Stimulated activated naive B cell treated with anti-CD40 and anti-IgM and Interleukin-4, amounts not matched to agents 10 μg/mL and 1 μg/mL and 100 μg/mL, for 72 hours (primary cell): ENCODE measurements around the gene CORO2B.

Experiments used
- ATAC-seq, 2 donors: fragments of 150-1000 bp; cut with Tn5 transposase; replicated peaks; 2 replicates each; pipeline ENCODE4 v1.10.0; 2021; ENCODE audit warnings: moderate library complexity in 1 of 2
- DNase-seq: peaks from one replicate; pipeline ENCODE4 v3.0.0; 2021
- H3K27ac Mint-ChIP-seq: one replicate; pipeline ENCODE4 v1.8.0; 2022; ENCODE audit warnings: mild to moderate bottlenecking, mixed read lengths
- H3K27me3 Mint-ChIP-seq, 2 donors: one replicate each; pipeline ENCODE4 v1.8.0; 2022; ENCODE audit warnings: mixed read lengths in 2 of 2
- H3K36me3 Mint-ChIP-seq, 2 donors: one replicate each; pipeline ENCODE4 v1.8.0; 2022; ENCODE audit warnings: mixed read lengths in 2 of 2, mild to moderate bottlenecking in 1 of 2
- H3K4me1 Mint-ChIP-seq, 2 donors: one replicate each; pipeline ENCODE4 v1.8.0; 2022; ENCODE audit warnings: mixed read lengths in 2 of 2, mild to moderate bottlenecking in 1 of 2
- H3K4me3 Mint-ChIP-seq, 2 donors: one replicate each; pipeline ENCODE4 v1.8.0; 2022; ENCODE audit warnings: mild to moderate bottlenecking in 2 of 2, mixed read lengths in 2 of 2, moderate library complexity in 1 of 2
- H3K9me3 Mint-ChIP-seq, 2 donors: one replicate each; pipeline ENCODE4 v1.8.0; 2022; ENCODE audit warnings: mixed read lengths in 2 of 2, mild to moderate bottlenecking in 1 of 2

The CORO2B gene

GRCh38 chr15:68550498-68551295, 28.1 kb upstream of the CORO2B start:
- Mint-ChIP-seq H3K27ac (no peak overlapping the region), H3K36me3 (no peaks in the 10 kb centered on the region), H3K9me3 (no peaks in the 10 kb centered on the region), H3K27me3 (peaks cover 40 to 50% of the 10 kb centered on the region in 2 donors), H3K4me1 (peaks cover 6 to 7% of the 10 kb centered on the region in 2 donors), H3K4me3 (no peak overlapping the region)
- peak; percentile 24 for DNase-seq
- ATAC-seq: peak; percentile 52 to 62

GRCh38 chr15:68551296-68551635, 27.5 kb upstream of the CORO2B start:
- Mint-ChIP-seq H3K4me1 (peaks cover 6 to 7% of the 10 kb centered on the region in 2 donors), H3K9me3 (no peaks in the 10 kb centered on the region), H3K27me3 (peaks cover 43 to 52% of the 10 kb centered on the region in 2 donors), H3K4me3 (no peak overlapping the region), H3K27ac (no peak overlapping the region), H3K36me3 (no peaks in the 10 kb centered on the region)
- DNase-seq: no peak
- no peak for ATAC-seq

DNA sequence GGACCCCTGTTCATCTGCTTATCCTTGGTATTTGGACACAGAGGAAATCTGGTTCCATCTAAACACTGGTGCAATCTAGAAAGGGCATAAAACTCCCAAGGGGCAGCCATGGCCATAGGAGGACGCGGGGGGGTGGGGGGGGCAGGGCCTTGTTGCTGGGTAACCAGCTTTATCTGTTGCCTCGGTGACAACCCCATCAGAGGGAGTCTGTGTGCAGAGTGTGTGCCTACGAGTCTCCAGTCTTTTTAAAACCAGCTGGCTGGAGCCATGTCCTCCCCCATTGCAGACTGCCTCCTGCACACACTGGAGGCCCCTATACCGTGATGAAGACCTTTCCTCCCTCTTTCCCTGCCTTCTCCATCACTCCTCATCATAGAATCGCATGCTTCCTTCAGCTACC, 26.4 kb upstream of the CORO2B start:
- H3K4me3 Mint-ChIP-seq: no peak overlapping the region
- H3K27me3 Mint-ChIP-seq: peaks cover 43 to 52% of the 10 kb centered on the region in 2 donors
- no peak for DNase-seq
- H3K9me3 Mint-ChIP-seq: no peaks in the 10 kb centered on the region
- ATAC-seq: no peak
- no peaks in the 10 kb centered on the region for H3K36me3 Mint-ChIP-seq
- H3K4me1 Mint-ChIP-seq: peaks cover 6 to 7% of the 10 kb centered on the region in 2 donors
- no peak overlapping the region for H3K27ac Mint-ChIP-seq

- ATAC-seq: no peak
- peaks cover 6 to 7% of the 10 kb centered on the region in 2 donors for H3K4me1 Mint-ChIP-seq
- H3K27me3 Mint-ChIP-seq: peaks cover 46 to 52% of the 10 kb centered on the region in 2 donors
- H3K36me3 Mint-ChIP-seq: no peaks in the 10 kb centered on the region
- no peak overlapping the region for H3K27ac Mint-ChIP-seq
- no peak overlapping the region for H3K4me3 Mint-ChIP-seq
- DNase-seq: no peak
- no peaks in the 10 kb centered on the region for H3K9me3 Mint-ChIP-seq
Observed at GRCh38 chr15:68552773-68553172, 26.0 kb upstream of the CORO2B start.

- peaks cover 6 to 9% of the 10 kb centered on the region in 2 donors for H3K4me1 Mint-ChIP-seq
- H3K27ac Mint-ChIP-seq: no peak overlapping the region
- peaks cover 50 to 55% of the 10 kb centered on the region in 2 donors for H3K27me3 Mint-ChIP-seq
- H3K9me3 Mint-ChIP-seq: no peaks in the 10 kb centered on the region
- no peak overlapping the region for H3K4me3 Mint-ChIP-seq
- DNase-seq (no peak), ATAC-seq (peak in 1 of 2 donors; percentile 6)
- H3K36me3 Mint-ChIP-seq: no peaks in the 10 kb centered on the region
Observed at GRCh38 chr15:68553314-68553993, 25.3 kb upstream of the CORO2B start.

- ATAC-seq: peak; percentile 55 to 67
- H3K4me3 Mint-ChIP-seq: no peak overlapping the region
- peaks cover 13 to 15% of the 10 kb centered on the region in 2 donors for H3K4me1 Mint-ChIP-seq
- no peak overlapping the region for H3K27ac Mint-ChIP-seq
- H3K9me3 Mint-ChIP-seq: no peaks in the 10 kb centered on the region
- peak; percentile 46 for DNase-seq
- H3K27me3 Mint-ChIP-seq: peaks cover 56 to 58% of the 10 kb centered on the region in 2 donors
- H3K36me3 Mint-ChIP-seq: no peaks in the 10 kb centered on the region
Observed at GRCh38 chr15:68553994-68554720, 24.6 kb upstream of the CORO2B start.

DNA sequence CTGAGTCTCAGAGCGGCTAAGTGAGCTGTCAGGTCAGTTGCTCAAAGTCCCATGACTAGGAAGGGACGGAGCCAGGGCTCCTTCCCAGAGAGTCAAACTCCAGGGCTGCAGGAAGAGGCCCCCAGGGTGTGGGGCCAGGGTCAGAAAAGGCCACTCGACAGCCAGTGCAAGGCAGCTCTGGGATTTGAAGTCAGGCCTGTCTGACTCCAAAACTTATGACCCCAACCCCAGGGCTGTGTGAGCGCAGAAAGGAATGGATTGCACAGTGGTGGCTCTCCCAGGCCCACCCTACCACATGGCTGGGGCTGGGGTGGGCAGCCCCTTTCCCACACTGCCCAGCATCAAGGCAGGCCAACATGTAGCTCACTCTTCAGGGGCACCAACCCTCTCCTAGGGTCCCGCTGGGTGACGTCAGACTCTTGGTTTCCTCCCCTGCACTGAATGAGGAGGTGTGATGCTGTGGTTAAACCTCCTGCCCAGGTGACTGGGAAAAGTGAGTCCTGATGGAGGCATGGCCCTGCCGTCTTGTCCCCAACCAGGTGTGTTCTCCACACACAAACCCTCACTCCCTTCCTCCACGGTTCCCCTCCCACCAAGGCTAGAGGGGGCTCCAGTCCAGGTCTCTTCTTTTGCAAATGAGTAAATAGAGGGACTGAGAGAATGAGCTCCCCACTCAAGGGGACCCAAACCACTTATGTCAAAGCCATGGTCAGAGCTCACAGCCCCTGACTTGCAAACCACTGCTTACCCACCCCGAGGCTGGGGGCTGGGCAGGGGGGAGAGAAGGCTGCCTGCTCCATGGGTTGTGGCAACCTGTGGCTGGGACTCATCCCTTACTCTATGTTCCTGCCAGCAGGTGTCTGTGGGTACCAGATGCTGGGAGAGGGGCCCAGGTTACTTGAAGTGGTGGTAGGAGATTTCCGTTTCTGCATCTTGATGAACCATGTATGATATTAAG, 23.8 kb upstream of the CORO2B start:
- Mint-ChIP-seq H3K4me3 (no peak overlapping the region), H3K27ac (no peak overlapping the region), H3K36me3 (no peaks in the 10 kb centered on the region), H3K4me1 (peaks cover 21 to 22% of the 10 kb centered on the region in 2 donors), H3K9me3 (no peaks in the 10 kb centered on the region), H3K27me3 (peaks cover 61 to 62% of the 10 kb centered on the region in 2 donors)
- ATAC-seq: no peak
- no peak for DNase-seq

DNA sequence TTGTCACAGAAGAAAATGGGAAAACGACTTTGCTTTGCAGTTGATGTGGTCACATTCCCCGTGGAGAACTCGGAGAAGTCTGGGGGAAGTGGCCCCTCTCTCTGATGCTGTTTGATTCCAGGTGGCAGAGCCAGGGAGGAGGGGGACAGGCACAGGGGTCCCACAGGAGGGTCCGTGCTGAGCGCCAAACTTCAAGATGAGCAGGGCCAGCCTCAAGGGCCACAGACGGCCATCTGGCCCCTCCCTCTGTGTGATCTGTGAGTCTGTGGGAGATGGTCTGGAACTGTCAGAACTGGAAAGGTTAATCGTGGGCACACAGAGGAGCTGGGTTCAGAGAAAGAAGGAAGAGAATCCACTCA, 23.1 kb upstream of the CORO2B start:
- Mint-ChIP-seq H3K9me3 (no peaks in the 10 kb centered on the region), H3K4me1 (peaks cover 24 to 26% of the 10 kb centered on the region in 2 donors), H3K27ac (no peak overlapping the region), H3K27me3 (peaks cover 56 to 60% of the 10 kb centered on the region in 2 donors), H3K36me3 (no peaks in the 10 kb centered on the region), H3K4me3 (no peak overlapping the region)
- DNase-seq: no peak
- no peak for ATAC-seq

DNA sequence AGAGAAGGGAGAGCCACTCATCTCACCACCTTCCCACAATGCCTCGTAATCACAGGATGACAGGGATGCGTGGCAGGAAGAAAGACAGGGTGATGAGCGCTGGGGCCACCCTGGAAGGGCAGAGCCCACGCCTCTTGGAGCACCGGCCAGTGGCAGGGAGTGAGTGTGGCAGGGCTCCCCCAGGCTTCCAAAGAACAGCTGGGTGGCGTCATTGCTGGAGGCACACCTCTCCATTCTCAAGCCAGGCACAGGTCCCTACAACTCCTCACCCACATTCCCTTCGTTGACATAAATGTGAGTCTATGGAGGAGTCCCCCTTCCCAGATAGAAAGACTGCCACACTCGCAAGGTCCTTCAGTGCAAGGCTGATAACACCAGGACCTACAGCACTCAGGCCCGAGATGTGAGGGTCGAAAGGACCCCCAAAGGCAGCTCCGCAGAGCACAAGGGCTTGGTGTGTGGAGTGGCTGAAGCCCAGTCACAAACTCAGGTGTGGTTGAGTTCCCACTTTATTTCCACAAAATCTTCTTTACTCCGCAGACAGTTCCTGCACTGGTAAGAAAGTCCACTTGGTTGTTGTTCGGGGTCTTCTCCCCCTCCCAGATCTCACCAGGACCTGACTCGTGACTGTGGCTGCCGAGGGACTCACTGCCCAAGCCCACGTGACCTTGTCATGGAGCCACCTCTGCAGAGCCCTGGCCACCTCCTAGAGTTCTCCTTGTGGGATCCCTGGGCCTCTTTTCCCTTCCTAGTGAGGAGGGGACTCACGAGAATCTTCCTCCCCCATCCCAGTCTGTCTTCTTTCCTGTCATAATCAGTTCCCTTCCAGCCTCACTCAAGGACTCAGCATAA, 22.4 kb upstream of the CORO2B start:
- no peaks in the 10 kb centered on the region for H3K9me3 Mint-ChIP-seq
- no peak overlapping the region for H3K4me3 Mint-ChIP-seq
- peaks cover 25 to 26% of the 10 kb centered on the region in 2 donors for H3K4me1 Mint-ChIP-seq
- H3K27me3 Mint-ChIP-seq: peaks cover 55 to 61% of the 10 kb centered on the region in 2 donors
- H3K36me3 Mint-ChIP-seq: no peaks in the 10 kb centered on the region
- ATAC-seq: no peak
- no peak overlapping the region for H3K27ac Mint-ChIP-seq
- no peak for DNase-seq

DNA sequence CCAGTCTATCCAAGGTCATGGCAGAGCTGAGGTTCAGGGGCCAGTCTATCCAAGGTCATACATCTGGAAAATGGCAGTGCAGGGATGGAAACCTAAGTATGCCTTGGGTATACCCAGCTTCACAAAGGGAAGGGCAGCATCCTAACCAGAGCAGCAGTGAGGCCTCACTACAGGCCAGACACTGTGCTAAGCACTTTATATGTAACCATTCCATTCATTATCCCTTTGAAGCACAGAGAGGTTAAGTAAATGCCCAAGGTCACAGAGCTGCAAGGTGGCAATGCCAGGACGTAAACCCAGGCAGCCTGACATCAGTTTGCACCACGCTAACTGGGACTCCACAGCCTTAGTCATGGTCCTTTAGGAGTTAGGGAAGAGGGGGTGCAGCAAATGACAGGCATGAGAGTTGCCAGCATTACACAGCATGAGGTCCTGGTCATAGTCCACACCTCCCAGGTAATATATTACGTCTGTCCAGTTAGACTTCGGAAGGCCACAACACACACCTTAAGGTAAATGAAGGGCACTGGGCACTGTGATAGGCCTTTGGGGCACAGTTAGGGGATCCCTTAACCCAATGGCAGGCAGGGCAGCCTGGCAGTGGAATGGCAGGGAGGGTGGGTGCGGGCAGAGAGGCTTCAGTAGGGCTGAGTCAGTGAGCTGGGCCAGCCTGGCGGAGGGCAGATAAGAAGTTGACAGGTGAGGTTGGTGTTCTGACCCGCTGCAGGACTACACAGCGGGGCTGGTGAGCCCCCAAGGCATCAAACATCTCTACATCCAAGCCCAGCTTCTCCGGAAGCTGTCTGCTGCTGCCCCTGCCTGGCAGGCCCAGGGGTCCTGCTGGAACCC, 21.1 kb upstream of the CORO2B start:
- H3K9me3 Mint-ChIP-seq: no peaks in the 10 kb centered on the region
- no peak overlapping the region for H3K27ac Mint-ChIP-seq
- ATAC-seq (no peak), DNase-seq (no peak)
- H3K4me3 Mint-ChIP-seq: no peak overlapping the region
- peaks cover 27 to 31% of the 10 kb centered on the region in 2 donors for H3K4me1 Mint-ChIP-seq
- no peaks in the 10 kb centered on the region for H3K36me3 Mint-ChIP-seq
- peaks cover 55 to 58% of the 10 kb centered on the region in 2 donors for H3K27me3 Mint-ChIP-seq

- peaks cover 26 to 31% of the 10 kb centered on the region in 2 donors for H3K4me1 Mint-ChIP-seq
- H3K27me3 Mint-ChIP-seq: peaks cover 45 to 48% of the 10 kb centered on the region in 2 donors
- ATAC-seq: peak; percentile 28 to 35
- no peak for DNase-seq
- no peaks in the 10 kb centered on the region for H3K36me3 Mint-ChIP-seq
- peak overlapping the region; percentile 89 to 91 for H3K4me3 Mint-ChIP-seq
- no peaks in the 10 kb centered on the region for H3K9me3 Mint-ChIP-seq
- H3K27ac Mint-ChIP-seq: peak overlapping the region; percentile 78
Observed at GRCh38 chr15:68558318-68559305, 20.2 kb upstream of the CORO2B start.
